ENCODE measurements around the gene LRCH4. TPM values are rescaled to one million over a fixed set of nuclear protein-coding genes. Genes with fewer than 3 reads are reported as not detected.

The LRCH4 gene
- total RNA-seq, 4 donors from 2014 or later: 28.0 to 73.6 (median 51.3) TPM

GRCh38 chr7:100532165-100533022 lies 53.5 kb downstream of the LRCH4 start:
- TF ChIP-seq CTCF (IDR thresholded peaks at IDR 0.05; ENCODE audit: low read depth): no peak

Small RNA genes lying within 50 kb of the gene (small RNA-seq; reads per million reads assigned to genes)
- gene RN7SL416P: not detected
- not detected for gene SAP25

Other genes with a start within 250 kb of the LRCH4 start
- gene PILRB, start 228.0 kb downstream of the LRCH4 start, total RNA-seq: 100 to 1,000 TPM in 1 of 4 donors, 10 to 100 TPM in 3; 21.8 to 154 (median 34.0) TPM
- gene PILRA, start 212.6 kb downstream of the LRCH4 start, total RNA-seq: 10 to 100 TPM in 2 of 4 donors, 1 to 10 TPM in 2; 8.0 to 44.2 (median 9.9) TPM
- 10 to 100 TPM in 1 of 4 donors, 1 to 10 TPM in 3; 6.0 to 11.1 (median 8.0) TPM for gene ZCWPW1, start 157.4 kb downstream of the LRCH4 start, total RNA-seq
- 10 to 100 TPM; 21.2 to 28.6 (median 22.3) TPM for gene MEPCE, start 156.3 kb downstream of the LRCH4 start, total RNA-seq
- gene PPP1R35, start 149.6 kb downstream of the LRCH4 start, total RNA-seq: 10 to 100 TPM; 11.1 to 26.4 (median 18.4) TPM
- gene SPACDR, start 121.9 kb downstream of the LRCH4 start, total RNA-seq: under 1 TPM in 1 of 4 donors, not detected in 3; 0.68 TPM
- 10 to 100 TPM; 17.0 to 35.6 (median 19.1) TPM for gene TSC22D4, start 106.9 kb downstream of the LRCH4 start, total RNA-seq
- under 1 TPM in 2 of 4 donors, not detected in 2; 0.17 to 0.22 TPM for gene NYAP1, start 102.2 kb downstream of the LRCH4 start, total RNA-seq
- gene AGFG2, start 46.9 kb downstream of the LRCH4 start, total RNA-seq: 10 to 100 TPM in 2 of 4 donors, 1 to 10 TPM in 2; 3.4 to 24.3 (median 7.1) TPM
- gene SAP25, start 12.2 kb downstream of the LRCH4 start, total RNA-seq: under 1 TPM in 1 of 4 donors, not detected in 3; 0.66 TPM
- gene FBXO24, start 199 bp upstream of the LRCH4 start, total RNA-seq: under 1 TPM in 2 of 4 donors, not detected in 2; 0.34 to 0.44 TPM
- 10 to 100 TPM; 10.3 to 58.6 (median 27.8) TPM for gene PCOLCE, start 16.2 kb upstream of the LRCH4 start, total RNA-seq
- 10 to 100 TPM in 2 of 4 donors, 1 to 10 TPM in 2; 4.8 to 15.3 (median 11.7) TPM for gene MOSPD3, start 26.4 kb upstream of the LRCH4 start, total RNA-seq
- gene TFR2, start 55.4 kb upstream of the LRCH4 start, total RNA-seq: under 1 TPM in 3 of 4 donors, not detected in 1; 0.49 to 0.94 (median 0.88) TPM
- gene ACTL6B, start 70.3 kb upstream of the LRCH4 start, total RNA-seq: not detected
- gene GNB2, start 87.6 kb upstream of the LRCH4 start, total RNA-seq: 100 to 1,000 TPM; 148 to 232 (median 186) TPM
- gene GIGYF1, start 108.1 kb upstream of the LRCH4 start, total RNA-seq: 10 to 100 TPM in 3 of 4 donors, 1 to 10 TPM in 1; 9.0 to 44.3 (median 20.0) TPM
- 10 to 100 TPM; 14.1 to 32.8 (median 19.4) TPM for gene POP7, start 120.0 kb upstream of the LRCH4 start, total RNA-seq
- not detected for gene EPO, start 134.3 kb upstream of the LRCH4 start, total RNA-seq
- not detected for gene ZAN, start 147.5 kb upstream of the LRCH4 start, total RNA-seq
- gene EPHB4, start 241.4 kb upstream of the LRCH4 start, total RNA-seq: 10 to 100 TPM in 3 of 4 donors, 1 to 10 TPM in 1; 9.5 to 53.7 (median 14.7) TPM